ENCODE measurements around the gene MKLN1. TPM values are rescaled to one million over a fixed set of nuclear protein-coding genes. Genes with fewer than 3 reads are reported as not detected.
"Not testable (repeated sequence)": the region's sequence is repeated elsewhere in the genome, so short reads cannot be mapped to it uniquely, and the experiment has no call there.

The MKLN1 gene
- total RNA-seq, 1 donor from 2014 or later = 60.4 TPM

- no peaks in the 10 kb centered on the region for H3K27me3 ChIP-seq (ENCODE audit: low read depth)
- H3K4me3 ChIP-seq = no peak overlapping the region
- no peaks in the 10 kb centered on the region for H3K4me1 ChIP-seq
- no peaks in the 10 kb centered on the region for H3K9me3 ChIP-seq
- no peak overlapping the region for H3K27ac ChIP-seq
- DNase-seq (no peak), ATAC-seq (no peak)
- peaks cover 46% of the 10 kb centered on the region for H3K36me3 ChIP-seq
- no peak for TF ChIP-seq CTCF (IDR thresholded peaks at IDR 0.05)
- intact Hi-C loops (cut with DNase I) = no loop called here
Observed at GRCh38 chr7:131413711-131414110, 86.0 kb downstream of the MKLN1 start.

GRCh38 chr7:131424219-131424822 lies 96.6 kb downstream of the MKLN1 start:
- no peak for DNase-seq
- H3K27me3 ChIP-seq (ENCODE audit: low read depth) = no peaks in the 10 kb centered on the region
- no peaks in the 10 kb centered on the region for H3K4me1 ChIP-seq
- peak; percentile 60 to 76 for ATAC-seq
- TF ChIP-seq CTCF (IDR thresholded peaks at IDR 0.05) = peak; percentile 65
- no peak overlapping the region for H3K27ac ChIP-seq
- H3K9me3 ChIP-seq = no peaks in the 10 kb centered on the region
- intact Hi-C loops (cut with DNase I) = no loop called here
- H3K36me3 ChIP-seq = peaks cover 24% of the 10 kb centered on the region
- no peak overlapping the region for H3K4me3 ChIP-seq

GRCh38 chr7:131425992-131426391 lies 98.3 kb downstream of the MKLN1 start:
- Histone ChIP-seq H3K27ac (no peak overlapping the region), H3K4me1 (no peaks in the 10 kb centered on the region), H3K9me3 (no peaks in the 10 kb centered on the region), H3K27me3 (ENCODE audit: low read depth) (no peaks in the 10 kb centered on the region), H3K36me3 (peaks cover 38% of the 10 kb centered on the region), H3K4me3 (no peak overlapping the region)
- no peak for ATAC-seq
- intact Hi-C loops (cut with DNase I) = no loop called here
- TF ChIP-seq CTCF (IDR thresholded peaks at IDR 0.05) = no peak
- DNase-seq = no peak

- H3K4me3 ChIP-seq; H3K27me3 ChIP-seq (ENCODE audit: low read depth); H3K27ac ChIP-seq; intact Hi-C loops (cut with DNase I); DNase-seq; H3K9me3 ChIP-seq; H3K4me1 ChIP-seq; ATAC-seq: not testable (repeated sequence)
- peaks cover 49% of the 10 kb centered on the region for H3K36me3 ChIP-seq
Observed at GRCh38 chr7:131430826-131431225, 103.2 kb downstream of the MKLN1 start.

- Histone ChIP-seq H3K27me3 (ENCODE audit: low read depth) (no peaks in the 10 kb centered on the region), H3K4me1 (no peaks in the 10 kb centered on the region), H3K4me3 (no peak overlapping the region), H3K9me3 (no peaks in the 10 kb centered on the region), H3K36me3 (peaks cover 49% of the 10 kb centered on the region), H3K27ac (no peak overlapping the region)
- intact Hi-C loops (cut with DNase I) = no loop called here
- no peak for TF ChIP-seq CTCF (IDR thresholded peaks at IDR 0.05)
- no peak for DNase-seq
- no peak for ATAC-seq
Observed at GRCh38 chr7:131431289-131431688, 103.6 kb downstream of the MKLN1 start.

- DNase-seq (no peak), ATAC-seq (no peak)
- H3K27me3 ChIP-seq (ENCODE audit: low read depth) = no peaks in the 10 kb centered on the region
- no peak for TF ChIP-seq CTCF (IDR thresholded peaks at IDR 0.05)
- intact Hi-C loops (cut with DNase I) = no loop called here
- no peaks in the 10 kb centered on the region for H3K4me1 ChIP-seq
- no peak overlapping the region for H3K4me3 ChIP-seq
- peaks cover 46% of the 10 kb centered on the region for H3K36me3 ChIP-seq
- H3K27ac ChIP-seq = no peak overlapping the region
- H3K9me3 ChIP-seq = no peaks in the 10 kb centered on the region
Observed at GRCh38 chr7:131431756-131432155, 104.1 kb downstream of the MKLN1 start.
